Posterior cingulate gyrus (tissue), 11 donors: ENCODE results near the gene KCNK1.
A peak's percentile ranks its signal among the peaks of the same experiment; 100 is the strongest.

Source experiments
- DNase-seq, 10 donors: peaks; one replicate each; pipeline versions ENCODE4 v3.0.0 to v3.0.0-alpha.2; 2020 to 2021; ENCODE audit warnings: mixed read lengths in 3 of 10
- intact Hi-C: fragments of 100-400 bp; cut with DNase I; formaldehyde crosslinking; loops from one replicate; pipeline ENCODE4 v1.15.1; 2023

KCNK1 gene

DNA sequence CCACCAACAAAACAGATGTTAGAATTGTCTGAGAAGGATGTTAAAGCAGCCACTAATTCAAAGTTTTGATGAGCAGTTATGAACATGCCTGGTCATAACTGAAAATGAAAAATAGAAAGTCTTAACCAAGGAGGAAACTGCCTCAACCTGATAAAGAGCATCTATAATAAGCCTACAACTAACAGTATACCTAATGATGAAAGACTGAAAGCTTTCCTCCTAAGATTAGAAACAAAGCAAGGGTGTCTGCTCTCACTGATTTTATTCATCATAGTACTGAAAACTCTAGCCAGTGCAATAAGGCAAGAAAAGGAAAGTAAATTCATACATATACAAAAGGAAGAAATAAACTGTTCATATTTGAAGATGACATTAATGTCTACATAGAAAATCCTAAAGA, 82.0 kb downstream of the KCNK1 start:
- DNase-seq: no peak
- intact Hi-C loops: no loop called here

- intact Hi-C loops: no loop called here
- no peak for DNase-seq
Measured at GRCh38 chr1:233700338-233700737, 86.4 kb downstream of the KCNK1 start.

DNA sequence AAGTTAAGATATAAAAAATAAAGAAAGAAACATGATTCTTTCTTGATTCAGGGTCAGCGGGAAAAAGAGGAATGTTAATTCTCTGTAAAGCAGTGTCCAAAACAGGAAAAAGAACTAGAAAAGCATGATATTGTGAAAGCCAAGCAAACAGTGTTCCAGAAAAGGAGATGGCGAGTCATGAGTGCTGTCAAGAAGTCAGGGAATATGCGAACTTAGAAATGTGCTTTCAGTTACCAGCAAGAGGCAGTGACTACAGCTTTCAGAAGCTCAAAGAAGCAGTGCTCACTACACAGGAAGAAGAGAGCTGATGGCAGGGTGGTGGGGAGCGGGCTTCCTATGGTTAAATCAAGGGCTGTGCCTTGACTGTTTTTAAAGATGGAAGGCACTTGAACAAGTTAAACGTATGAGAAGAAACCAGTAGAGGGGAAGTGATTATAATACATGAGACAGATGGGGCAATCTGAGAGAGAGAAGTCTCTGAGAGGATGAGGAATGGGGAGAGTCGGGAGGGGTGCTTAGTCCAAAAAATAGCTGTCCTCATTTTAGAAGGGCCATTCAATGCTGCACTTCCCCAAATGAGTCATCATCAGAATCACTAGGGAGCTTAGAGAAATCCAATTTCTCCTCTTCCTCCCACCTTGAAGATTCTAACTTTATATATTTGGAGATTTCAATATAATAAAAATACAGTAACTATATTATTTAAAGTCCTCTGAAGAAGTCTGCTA, 90.4 kb downstream of the KCNK1 start:
- no peak for DNase-seq
- intact Hi-C loops: no loop called here

GRCh38 chr1:233704898-233705723, 91.2 kb downstream of the KCNK1 start:
- intact Hi-C loops: no loop called here
- no peak for DNase-seq

- intact Hi-C loops: no loop called here
- no peak for DNase-seq
Measured at GRCh38 chr1:233707153-233707879, 93.4 kb downstream of the KCNK1 start.

DNA sequence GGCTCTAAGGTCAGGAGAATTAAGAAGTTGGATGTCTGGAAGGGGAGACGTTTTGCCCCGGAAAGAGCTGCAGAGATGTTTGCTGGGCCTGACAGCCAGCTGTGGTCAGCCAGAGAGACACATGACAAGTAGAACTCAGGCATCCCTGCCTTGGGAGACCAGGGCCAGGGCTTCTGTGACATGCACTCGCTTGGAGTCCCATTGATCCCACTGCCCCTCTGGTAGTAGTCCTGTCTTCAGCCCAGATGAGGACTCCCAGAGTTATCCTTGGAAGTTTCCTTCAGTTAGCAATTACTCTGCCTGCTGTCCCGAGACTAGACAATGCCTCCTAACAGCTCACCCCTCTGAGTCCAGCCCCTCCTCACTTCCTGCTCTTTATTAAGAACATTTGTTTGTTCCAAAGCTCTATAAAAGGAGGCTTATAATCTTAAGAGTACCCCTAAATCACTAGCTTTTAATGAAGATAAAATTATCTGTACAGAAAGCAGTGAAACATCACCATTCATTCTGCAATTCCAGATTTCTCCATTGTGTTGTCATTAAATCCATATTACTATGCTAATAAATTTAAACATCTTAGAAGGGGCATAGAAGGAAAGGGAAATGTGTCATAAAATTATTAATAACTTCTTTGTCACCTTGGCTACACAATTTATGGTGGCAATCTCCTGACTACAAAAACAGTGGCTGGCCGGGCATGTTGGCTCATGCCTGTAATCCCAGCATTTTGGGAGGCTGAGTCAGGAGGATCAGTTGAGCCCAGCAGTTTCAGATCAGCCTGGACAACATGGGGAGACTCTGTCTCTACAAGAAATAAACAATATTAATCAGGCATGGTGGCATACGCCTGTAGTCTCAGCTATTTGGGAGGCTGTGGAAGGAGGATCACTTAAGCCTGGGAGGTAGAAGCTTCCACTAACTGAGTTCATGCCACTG, 94.2 kb downstream of the KCNK1 start:
- DNase-seq: no peak
- intact Hi-C loops: no loop called here

- intact Hi-C loops: no loop called here
- no peak for DNase-seq
Measured at GRCh38 chr1:233710031-233710430, 96.1 kb downstream of the KCNK1 start.

GRCh38 chr1:233710507-233710906, 96.6 kb downstream of the KCNK1 start:
- intact Hi-C loops: no loop called here
- no peak for DNase-seq

DNA sequence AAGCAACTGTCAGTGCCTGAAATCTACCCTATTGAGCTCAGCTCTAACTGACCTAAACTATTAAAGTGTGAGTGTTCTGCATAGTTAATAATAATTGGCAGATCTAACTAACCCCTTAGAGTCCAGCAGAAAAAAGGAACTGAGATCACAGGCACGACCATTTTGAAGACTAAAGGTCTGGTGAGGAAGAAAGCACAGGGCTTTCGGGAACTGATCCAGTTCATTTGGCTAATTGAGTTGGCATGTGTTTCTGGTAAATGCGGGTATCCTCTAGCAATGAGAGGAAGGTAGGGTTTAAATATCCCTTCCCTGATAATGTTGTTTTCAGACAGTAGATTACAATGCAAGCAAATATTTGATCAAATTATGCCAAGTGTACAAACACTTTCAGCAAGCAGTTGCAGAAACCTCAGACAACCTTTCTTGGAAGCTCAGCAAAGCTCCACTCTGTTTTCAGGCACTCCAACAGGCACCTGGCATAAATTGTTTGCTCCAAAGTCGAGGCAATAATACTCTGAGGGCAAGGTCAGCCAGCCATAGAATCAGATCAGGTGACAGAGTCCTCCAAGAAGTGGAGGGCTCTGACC, 100.8 kb downstream of the KCNK1 start:
- intact Hi-C loops: no loop called here
- no peak for DNase-seq

- intact Hi-C loops: no loop called here
- DNase-seq: no peak
Measured at GRCh38 chr1:233718057-233718456, 104.2 kb downstream of the KCNK1 start.

- intact Hi-C loops: no loop called here
- peak in 1 of 10 donors; percentile 46 for DNase-seq
Measured at GRCh38 chr1:233719655-233720341, 105.9 kb downstream of the KCNK1 start.

DNA sequence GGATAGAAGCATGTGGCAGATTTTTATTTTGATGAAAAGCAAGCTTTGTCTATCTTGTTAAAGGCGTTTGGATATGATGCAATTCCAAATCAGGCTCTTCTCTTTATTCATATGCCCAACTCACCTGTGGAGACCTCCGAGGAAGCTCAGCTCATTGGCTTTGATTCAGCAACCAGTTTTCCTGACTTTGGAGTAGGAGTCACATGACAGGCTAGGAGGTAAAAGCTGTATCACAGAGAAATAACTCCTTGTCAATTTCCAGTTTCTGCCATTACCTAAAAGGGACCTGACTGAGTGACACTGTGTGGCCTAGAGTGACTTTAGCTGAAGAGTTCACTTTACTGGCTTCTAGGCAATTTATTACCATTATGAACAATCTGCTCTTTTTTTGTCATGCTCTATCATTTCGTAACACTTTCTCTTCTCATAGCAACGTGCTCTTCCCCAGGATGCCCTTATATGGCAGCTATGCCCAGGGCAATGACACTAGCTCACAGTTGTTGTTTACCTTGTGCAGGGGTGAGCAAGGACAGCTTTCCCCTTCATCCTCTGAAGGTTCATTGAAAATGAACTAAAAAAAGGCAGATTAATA, 107.2 kb downstream of the KCNK1 start:
- no peak for DNase-seq
- intact Hi-C loops: no loop called here
